ENCODE measurements around the gene CD180.

The CD180 gene

GRCh38 chr5:67160985-67161384 lies 35.6 kb downstream of the CD180 start:
- DNase-seq (ENCODE audit: low read depth), result no peak

- DNase-seq (ENCODE audit: low read depth), result no peak
Observed at GRCh38 chr5:67160272-67160671, 36.3 kb downstream of the CD180 start.

- DNase-seq (ENCODE audit: low read depth), result no peak
Observed at GRCh38 chr5:67156976-67157583, 39.5 kb downstream of the CD180 start.

GRCh38 chr5:67154556-67155206 lies 41.9 kb downstream of the CD180 start:
- no peak for DNase-seq (ENCODE audit: low read depth)

- DNase-seq (ENCODE audit: low read depth), result no peak
Observed at GRCh38 chr5:67153292-67153691, 43.3 kb downstream of the CD180 start.

- no peak for DNase-seq (ENCODE audit: low read depth)
Observed at GRCh38 chr5:67152400-67152799, 44.2 kb downstream of the CD180 start.

- DNase-seq (ENCODE audit: low read depth), result no peak
Observed at GRCh38 chr5:67149951-67150523, 46.6 kb downstream of the CD180 start.

GRCh38 chr5:67149057-67149950 lies 47.3 kb downstream of the CD180 start:
- DNase-seq (ENCODE audit: low read depth), result no peak

GRCh38 chr5:67147760-67148159 lies 48.8 kb downstream of the CD180 start:
- no peak for DNase-seq (ENCODE audit: low read depth)

GRCh38 chr5:67146981-67147380 lies 49.6 kb downstream of the CD180 start:
- DNase-seq (ENCODE audit: low read depth), result no peak

GRCh38 chr5:67146574-67146973 lies 50.0 kb downstream of the CD180 start:
- DNase-seq (ENCODE audit: low read depth), result no peak

- no peak for DNase-seq (ENCODE audit: low read depth)
Observed at GRCh38 chr5:67144183-67144639, 52.4 kb downstream of the CD180 start.

- no peak for DNase-seq (ENCODE audit: low read depth)
Observed at GRCh38 chr5:67143549-67143948, 53.0 kb downstream of the CD180 start.

GRCh38 chr5:67142816-67143215 lies 53.8 kb downstream of the CD180 start:
- DNase-seq (ENCODE audit: low read depth), result no peak

- no peak for DNase-seq (ENCODE audit: low read depth)
Observed at GRCh38 chr5:67141644-67142043, 55.0 kb downstream of the CD180 start.

GRCh38 chr5:67140413-67140812 lies 56.2 kb downstream of the CD180 start:
- DNase-seq (ENCODE audit: low read depth), result no peak

- no peak for DNase-seq (ENCODE audit: low read depth)
Observed at GRCh38 chr5:67139030-67139429, 57.6 kb downstream of the CD180 start.

GRCh38 chr5:67135381-67135984 lies 61.1 kb downstream of the CD180 start:
- DNase-seq (ENCODE audit: low read depth), result no peak

- no peak for DNase-seq (ENCODE audit: low read depth)
Observed at GRCh38 chr5:67133776-67134175, 62.8 kb downstream of the CD180 start.

GRCh38 chr5:67133217-67133616 lies 63.4 kb downstream of the CD180 start:
- DNase-seq (ENCODE audit: low read depth), result no peak

- no peak for DNase-seq (ENCODE audit: low read depth)
Observed at GRCh38 chr5:67129768-67130167, 66.8 kb downstream of the CD180 start.
